Measurements from ENCODE around the gene BCR. TPM values are rescaled to one million over a fixed set of nuclear protein-coding genes. Genes with fewer than 3 reads are reported as not detected.

The BCR gene
- total and polyA plus RNA-seq, 2 of the 13 experiments (the other 11 are each of a cell fraction or from before 2014, with no cell fraction given) = 19.9 to 33.6 TPM

DNA sequence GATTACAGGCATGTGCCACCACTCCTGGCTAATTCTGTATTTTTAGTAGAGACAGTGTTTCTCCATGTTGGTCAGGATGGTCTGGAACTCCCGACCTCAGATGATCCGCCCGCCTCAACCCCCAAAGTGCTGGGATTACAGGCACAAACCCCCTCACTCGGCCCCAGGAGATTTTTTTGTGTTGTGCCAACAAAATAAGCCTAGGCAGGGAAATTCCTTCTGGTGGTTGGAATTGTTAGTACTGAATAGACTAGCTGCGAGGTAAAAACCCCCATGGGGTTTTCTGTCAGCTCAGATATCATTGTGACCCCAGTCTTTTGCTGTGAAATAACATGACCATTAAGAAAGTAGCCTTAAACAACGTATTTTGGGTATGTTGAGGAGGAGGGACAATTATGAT, 144.9 kb downstream of the BCR start:
- no peak overlapping the region for H2AFZ ChIP-seq (ENCODE audit: low read length)
- ATAC-seq (no peak), FAIRE-seq (no peak), DNase-seq (ENCODE audit: low spot score) (no peak)
- no peaks in the 10 kb centered on the region for H3K9me3 ChIP-seq (ENCODE audit: low read length)
- no peaks in the 10 kb centered on the region for H4K20me1 ChIP-seq (ENCODE audit: insufficient read depth, low read length)
- H3K36me3 ChIP-seq (replicated peaks in 1 of 2; ENCODE audit: control insufficient read depth in 1 of 2, insufficient read depth in 2 of 2, low read length in 2 of 2) = no peaks in the 10 kb centered on the region
- intact Hi-C loops (cut with micrococcal nuclease; ENCODE audit: unreplicated experiment) = no loop called here
- H3K4me2 ChIP-seq (ENCODE audit: low read depth, low read length) = no peak overlapping the region
- H3K9ac ChIP-seq (ENCODE audit: insufficient read depth, low read depth, low read length) = no peak overlapping the region
- H3K4me3 ChIP-seq (replicated peaks in 1 of 3; ENCODE audit: insufficient read depth in 1 of 3, low read depth in 2 of 3, low read length in 3 of 3) = no peak overlapping the region
- no TSS peak for BruUV-seq (replicated peaks)
- H3K79me2 ChIP-seq (ENCODE audit: insufficient read depth, low read length) = no peaks in the 10 kb centered on the region
- ChIA-PET POLR2A (no interaction called here), CTCF (ENCODE audit: low intra/inter-chr PET ratio, low total read pairs) (no interaction called here)
- H3K27ac ChIP-seq (ENCODE audit: extremely low read length, insufficient read depth, low read length) = no peak overlapping the region
- in situ Hi-C loops (cut with HindIII; ENCODE audit: extremely low pct_ligation_motif_present, low pct_unique_long_range_greater_than_20kb) = no loop called here
- WGBS (ENCODE audit: low lambda C conversion rate) = 33% methylated on average over 6 of the region's 6 CpGs
- H3K27me3 ChIP-seq (ENCODE audit: control insufficient read depth in 1 of 2, insufficient read depth in 2 of 2, low read length in 2 of 2) = no peaks in the 10 kb centered on the region
- peaks cover 6% of the 10 kb centered on the region; the same call in 1 of the 2 replicates for H3K4me1 ChIP-seq (ENCODE audit: insufficient read depth, low read length)
- no peak for TF ChIP-seq EEA1 (CRISPR knock-in tag; IDR thresholded peaks at IDR 0.05; ENCODE audit: borderline replicate concordance)
- TF ChIP-seq, protein P1, sequence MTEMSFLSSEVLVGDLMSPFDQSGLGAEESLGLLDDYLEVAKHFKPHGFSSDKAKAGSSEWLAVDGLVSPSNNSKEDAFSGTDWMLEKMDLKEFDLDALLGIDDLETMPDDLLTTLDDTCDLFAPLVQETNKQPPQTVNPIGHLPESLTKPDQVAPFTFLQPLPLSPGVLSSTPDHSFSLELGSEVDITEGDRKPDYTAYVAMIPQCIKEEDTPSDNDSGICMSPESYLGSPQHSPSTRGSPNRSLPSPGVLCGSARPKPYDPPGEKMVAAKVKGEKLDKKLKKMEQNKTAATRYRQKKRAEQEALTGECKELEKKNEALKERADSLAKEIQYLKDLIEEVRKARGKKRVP (CRISPR knock-in tag; IDR thresholded peaks at IDR 0.05) = no peak
- no peak for TF ChIP-seq ZNF496 (CRISPR knock-in tag; IDR thresholded peaks at IDR 0.05; ENCODE audit: insufficient replicate concordance)
- no peak for TF ChIP-seq ZNF652 (CRISPR knock-in tag; IDR thresholded peaks at IDR 0.05; ENCODE audit: borderline replicate concordance, low read depth)
- TF ChIP-seq, protein P2, sequence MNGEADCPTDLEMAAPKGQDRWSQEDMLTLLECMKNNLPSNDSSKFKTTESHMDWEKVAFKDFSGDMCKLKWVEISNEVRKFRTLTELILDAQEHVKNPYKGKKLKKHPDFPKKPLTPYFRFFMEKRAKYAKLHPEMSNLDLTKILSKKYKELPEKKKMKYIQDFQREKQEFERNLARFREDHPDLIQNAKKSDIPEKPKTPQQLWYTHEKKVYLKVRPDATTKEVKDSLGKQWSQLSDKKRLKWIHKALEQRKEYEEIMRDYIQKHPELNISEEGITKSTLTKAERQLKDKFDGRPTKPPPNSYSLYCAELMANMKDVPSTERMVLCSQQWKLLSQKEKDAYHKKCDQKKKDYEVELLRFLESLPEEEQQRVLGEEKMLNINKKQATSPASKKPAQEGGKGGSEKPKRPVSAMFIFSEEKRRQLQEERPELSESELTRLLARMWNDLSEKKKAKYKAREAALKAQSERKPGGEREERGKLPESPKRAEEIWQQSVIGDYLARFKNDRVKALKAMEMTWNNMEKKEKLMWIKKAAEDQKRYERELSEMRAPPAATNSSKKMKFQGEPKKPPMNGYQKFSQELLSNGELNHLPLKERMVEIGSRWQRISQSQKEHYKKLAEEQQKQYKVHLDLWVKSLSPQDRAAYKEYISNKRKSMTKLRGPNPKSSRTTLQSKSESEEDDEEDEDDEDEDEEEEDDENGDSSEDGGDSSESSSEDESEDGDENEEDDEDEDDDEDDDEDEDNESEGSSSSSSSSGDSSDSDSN (CRISPR knock-in tag; IDR thresholded peaks at IDR 0.05) = no peak
- TF ChIP-seq MTF2 (CRISPR knock-in tag; IDR thresholded peaks at IDR 0.05; ENCODE audit: borderline replicate concordance) = no peak
- TF ChIP-seq, protein P3, sequence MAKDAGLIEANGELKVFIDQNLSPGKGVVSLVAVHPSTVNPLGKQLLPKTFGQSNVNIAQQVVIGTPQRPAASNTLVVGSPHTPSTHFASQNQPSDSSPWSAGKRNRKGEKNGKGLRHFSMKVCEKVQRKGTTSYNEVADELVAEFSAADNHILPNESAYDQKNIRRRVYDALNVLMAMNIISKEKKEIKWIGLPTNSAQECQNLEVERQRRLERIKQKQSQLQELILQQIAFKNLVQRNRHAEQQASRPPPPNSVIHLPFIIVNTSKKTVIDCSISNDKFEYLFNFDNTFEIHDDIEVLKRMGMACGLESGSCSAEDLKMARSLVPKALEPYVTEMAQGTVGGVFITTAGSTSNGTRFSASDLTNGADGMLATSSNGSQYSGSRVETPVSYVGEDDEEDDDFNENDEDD (CRISPR knock-in tag; IDR thresholded peaks at IDR 0.05; ENCODE audit: borderline replicate concordance) = no peak
- TF ChIP-seq EHMT2 (IDR thresholded peaks at IDR 0.05; ENCODE audit: borderline replicate concordance, low read depth, low read length) = no peak
- no peak for TF ChIP-seq ZNF441 (CRISPR knock-in tag; IDR thresholded peaks at IDR 0.05; ENCODE audit: borderline replicate concordance)
- TF ChIP-seq, protein P4, sequence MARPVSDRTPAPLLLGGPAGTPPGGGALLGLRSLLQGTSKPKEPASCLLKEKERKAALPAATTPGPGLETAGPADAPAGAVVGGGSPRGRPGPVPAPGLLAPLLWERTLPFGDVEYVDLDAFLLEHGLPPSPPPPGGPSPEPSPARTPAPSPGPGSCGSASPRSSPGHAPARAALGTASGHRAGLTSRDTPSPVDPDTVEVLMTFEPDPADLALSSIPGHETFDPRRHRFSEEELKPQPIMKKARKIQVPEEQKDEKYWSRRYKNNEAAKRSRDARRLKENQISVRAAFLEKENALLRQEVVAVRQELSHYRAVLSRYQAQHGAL (CRISPR knock-in tag; IDR thresholded peaks at IDR 0.05; ENCODE audit: not compliant biosample characterization) = no peak
- TF ChIP-seq, protein P5, sequence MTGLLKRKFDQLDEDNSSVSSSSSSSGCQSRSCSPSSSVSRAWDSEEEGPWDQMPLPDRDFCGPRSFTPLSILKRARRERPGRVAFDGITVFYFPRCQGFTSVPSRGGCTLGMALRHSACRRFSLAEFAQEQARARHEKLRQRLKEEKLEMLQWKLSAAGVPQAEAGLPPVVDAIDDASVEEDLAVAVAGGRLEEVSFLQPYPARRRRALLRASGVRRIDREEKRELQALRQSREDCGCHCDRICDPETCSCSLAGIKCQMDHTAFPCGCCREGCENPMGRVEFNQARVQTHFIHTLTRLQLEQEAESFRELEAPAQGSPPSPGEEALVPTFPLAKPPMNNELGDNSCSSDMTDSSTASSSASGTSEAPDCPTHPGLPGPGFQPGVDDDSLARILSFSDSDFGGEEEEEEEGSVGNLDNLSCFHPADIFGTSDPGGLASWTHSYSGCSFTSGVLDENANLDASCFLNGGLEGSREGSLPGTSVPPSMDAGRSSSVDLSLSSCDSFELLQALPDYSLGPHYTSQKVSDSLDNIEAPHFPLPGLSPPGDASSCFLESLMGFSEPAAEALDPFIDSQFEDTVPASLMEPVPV (CRISPR knock-in tag; IDR thresholded peaks at IDR 0.05) = no peak
- TF ChIP-seq ZNF430 (CRISPR knock-in tag; IDR thresholded peaks at IDR 0.05) = no peak
- TF ChIP-seq MED13 (CRISPR knock-in tag; IDR thresholded peaks at IDR 0.05) = no peak
- no peak for TF ChIP-seq TGIF2 (CRISPR knock-in tag; IDR thresholded peaks at IDR 0.05)
- TF ChIP-seq, protein P6, sequence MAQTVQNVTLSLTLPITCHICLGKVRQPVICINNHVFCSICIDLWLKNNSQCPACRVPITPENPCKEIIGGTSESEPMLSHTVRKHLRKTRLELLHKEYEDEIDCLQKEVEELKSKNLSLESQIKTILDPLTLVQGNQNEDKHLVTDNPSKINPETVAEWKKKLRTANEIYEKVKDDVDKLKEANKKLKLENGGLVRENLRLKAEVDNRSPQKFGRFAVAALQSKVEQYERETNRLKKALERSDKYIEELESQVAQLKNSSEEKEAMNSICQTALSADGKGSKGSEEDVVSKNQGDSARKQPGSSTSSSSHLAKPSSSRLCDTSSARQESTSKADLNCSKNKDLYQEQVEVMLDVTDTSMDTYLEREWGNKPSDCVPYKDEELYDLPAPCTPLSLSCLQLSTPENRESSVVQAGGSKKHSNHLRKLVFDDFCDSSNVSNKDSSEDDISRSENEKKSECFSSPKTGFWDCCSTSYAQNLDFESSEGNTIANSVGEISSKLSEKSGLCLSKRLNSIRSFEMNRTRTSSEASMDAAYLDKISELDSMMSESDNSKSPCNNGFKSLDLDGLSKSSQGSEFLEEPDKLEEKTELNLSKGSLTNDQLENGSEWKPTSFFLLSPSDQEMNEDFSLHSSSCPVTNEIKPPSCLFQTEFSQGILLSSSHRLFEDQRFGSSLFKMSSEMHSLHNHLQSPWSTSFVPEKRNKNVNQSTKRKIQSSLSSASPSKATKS (CRISPR knock-in tag; IDR thresholded peaks at IDR 0.05) = no peak
- TF ChIP-seq MYC (CRISPR knock-in tag; IDR thresholded peaks at IDR 0.05; ENCODE audit: borderline replicate concordance) = no peak
